Measurements from ENCODE around the gene ARMC7. TPM values are rescaled to one million over a fixed set of nuclear protein-coding genes. Genes with fewer than 3 reads are reported as not detected.

Gene ARMC7
- total RNA-seq, 1 experiment from 2014 or later: 26.0 TPM

- POLR2A ChIA-PET: interaction anchor here (0.7 to 1.4 kb wide), 2 partner anchors 14 to 36 kb away, joined by 4 read pairs; partner anchors contain the start of genes ARMC7 and SLC16A5
These were observed 36.1 kb upstream of the ARMC7 start for GRCh38 chr17:75073618-75074047.

GRCh38 chr17:75074532-75074931, 35.2 kb upstream of the ARMC7 start:
- Mint-ChIP-seq H3K27me3 (ENCODE audit: insufficient read depth, unreplicated experiment) (no peaks in the 10 kb centered on the region), H3K4me1 (ENCODE audit: low read depth, unreplicated experiment) (peaks cover 20% of the 10 kb centered on the region), H3K27ac (ENCODE audit: unreplicated experiment) (no peak overlapping the region), H3K4me3 (ENCODE audit: unreplicated experiment) (no peak overlapping the region), H3K36me3 (ENCODE audit: insufficient read depth, unreplicated experiment) (peaks cover 11% of the 10 kb centered on the region), H3K9me3 (ENCODE audit: unreplicated experiment) (no peaks in the 10 kb centered on the region)
- DNase-seq: no peak
- Histone ChIP-seq H3K4me1 (peaks cover 26% of the 10 kb centered on the region), H3K36me3 (ENCODE audit: control insufficient read depth, insufficient read depth, low read length) (no peaks in the 10 kb centered on the region), H3K9me3 (no peaks in the 10 kb centered on the region), H3K27me3 (replicated peaks; ENCODE audit: control insufficient read depth, insufficient read depth, low read length) (no peaks in the 10 kb centered on the region), H3K4me3 (ENCODE audit: low read depth, low read length) (no peak overlapping the region)
- no TSS peak for BruUV-seq (replicated peaks)
- CTCF ChIA-PET: interaction anchor here (1.0 to 1.9 kb wide), 4 partner anchors 13 to 40 kb away, joined by 5 to 13 read pairs (median 6); partner anchors contain the start of gene SLC16A5
- POLR2A ChIA-PET: interaction anchor here (0.6 to 1.4 kb wide), 2 partner anchors 35 to 129 kb away, joined by 3 to 4 read pairs; partner anchors contain the start of gene ARMC7
- intact Hi-C loops (cut with micrococcal nuclease; ENCODE audit: unreplicated experiment): no loop called here
- TF ChIP-seq CTCF (IDR thresholded peaks at IDR 0.05; ENCODE audit: insufficient read depth in 1 of 2, low read depth in 1 of 2, low read length in 1 of 2, severe bottlenecking in 1 of 2, unreplicated experiment in 1 of 2): no peak

More at GRCh38 chr17:75073618-75074047, 36.1 kb upstream of the ARMC7 start:
- CTCF ChIA-PET: interaction anchor here (0.6 to 1.9 kb wide), 7 partner anchors 14 to 416 kb away, joined by 3 to 13 read pairs (median 5); partner anchors contain the start of gene SLC16A5
- DNase-seq: no peak
- Histone ChIP-seq H3K4me1 (peaks cover 17% of the 10 kb centered on the region), H3K36me3 (ENCODE audit: control insufficient read depth, insufficient read depth, low read length) (no peaks in the 10 kb centered on the region), H3K4me3 (ENCODE audit: low read depth, low read length) (no peak overlapping the region), H3K27me3 (replicated peaks; ENCODE audit: control insufficient read depth, insufficient read depth, low read length) (no peaks in the 10 kb centered on the region), H3K9me3 (no peaks in the 10 kb centered on the region)
- no peak for TF ChIP-seq CTCF (IDR thresholded peaks at IDR 0.05; ENCODE audit: insufficient read depth in 1 of 2, low read depth in 1 of 2, low read length in 1 of 2, severe bottlenecking in 1 of 2, unreplicated experiment in 1 of 2)
- Mint-ChIP-seq H3K9me3 (ENCODE audit: unreplicated experiment) (no peaks in the 10 kb centered on the region), H3K36me3 (ENCODE audit: insufficient read depth, unreplicated experiment) (peaks cover 11% of the 10 kb centered on the region), H3K4me1 (ENCODE audit: low read depth, unreplicated experiment) (peaks cover 13% of the 10 kb centered on the region), H3K27me3 (ENCODE audit: insufficient read depth, unreplicated experiment) (no peaks in the 10 kb centered on the region), H3K4me3 (ENCODE audit: unreplicated experiment) (no peak overlapping the region), H3K27ac (ENCODE audit: unreplicated experiment) (no peak overlapping the region)
- BruUV-seq (replicated peaks): no TSS peak
- intact Hi-C loops (cut with micrococcal nuclease; ENCODE audit: unreplicated experiment): no loop called here

- no peaks in the 10 kb centered on the region for H3K36me3 ChIP-seq (ENCODE audit: control insufficient read depth, insufficient read depth, low read length)
- no peak overlapping the region for H3K4me3 Mint-ChIP-seq (ENCODE audit: unreplicated experiment)
- intact Hi-C loops (cut with micrococcal nuclease; ENCODE audit: unreplicated experiment): loop anchor here (2.0 kb wide), 2 partner anchors 29 to 41 kb away; no protein-coding TSS in a partner anchor
- POLR2A ChIA-PET: interaction anchor here (0.6 to 2.2 kb wide), 3 partner anchors 12 to 27 kb away, joined by 4 to 45 read pairs (median 5); partner anchors contain the start of gene SLC16A5
- H3K9me3 ChIP-seq: no peaks in the 10 kb centered on the region
- TF ChIP-seq CTCF (IDR thresholded peaks at IDR 0.05; ENCODE audit: insufficient read depth in 1 of 2, low read depth in 1 of 2, low read length in 1 of 2, severe bottlenecking in 1 of 2, unreplicated experiment in 1 of 2): no peak
- no peak overlapping the region for H3K4me3 ChIP-seq (ENCODE audit: low read depth, low read length)
- H3K27me3 ChIP-seq (replicated peaks; ENCODE audit: control insufficient read depth, insufficient read depth, low read length): no peaks in the 10 kb centered on the region
- no peaks in the 10 kb centered on the region for H3K27me3 Mint-ChIP-seq (ENCODE audit: insufficient read depth, unreplicated experiment)
- peak overlapping the region; percentile 79 for H3K27ac Mint-ChIP-seq (ENCODE audit: unreplicated experiment)
- CTCF ChIA-PET: interaction anchor here (0.6 to 1.6 kb wide), 6 partner anchors 30 to 115 kb away, joined by 3 to 8 read pairs (median 5); no protein-coding TSS in a partner anchor
- no peaks in the 10 kb centered on the region for H3K9me3 Mint-ChIP-seq (ENCODE audit: unreplicated experiment)
- BruUV-seq (replicated peaks): no TSS peak
- DNase-seq: no peak
- peaks cover 11% of the 10 kb centered on the region for H3K36me3 Mint-ChIP-seq (ENCODE audit: insufficient read depth, unreplicated experiment)
- peaks cover 32% of the 10 kb centered on the region for H3K4me1 ChIP-seq
- H3K4me1 Mint-ChIP-seq (ENCODE audit: low read depth, unreplicated experiment): peaks cover 20% of the 10 kb centered on the region
These were observed 34.0 kb upstream of the ARMC7 start for GRCh38 chr17:75075597-75076336.
